ENCODE data around the gene RNF2. TPM values are rescaled to one million over a fixed set of nuclear protein-coding genes. Genes with fewer than 3 reads are reported as not detected.

RNF2 gene
- total and polyA plus RNA-seq, 7 experiments from 2014 or later: 14.9 to 35.5 (median 20.8) TPM

GRCh38 chr1:185015631-185016030 lies 29.7 kb upstream of the RNF2 start:
- no peak overlapping the region for H3K4me3 Mint-ChIP-seq
- H3K36me3 Mint-ChIP-seq: no peaks in the 10 kb centered on the region
- H3K9me3 ChIP-seq (ENCODE audit: control insufficient read depth in 2 of 3, low read length in 3 of 3): no peaks in the 10 kb centered on the region
- H3K9me3 Mint-ChIP-seq: no peaks in the 10 kb centered on the region
- DNase-seq (no peak), ATAC-seq (no peak)
- ChIA-PET CTCF (no interaction called here), POLR2A (interaction anchor here (0.6 kb wide), 1 partner anchor 654 kb away, joined by 3 read pairs; no protein-coding TSS in a partner anchor)
- no peaks in the 10 kb centered on the region for H3K36me3 ChIP-seq (ENCODE audit: control insufficient read depth in 2 of 3, insufficient read depth in 3 of 3, low read length in 3 of 3)
- peaks cover 0 to 19% (median 10%) of the 10 kb centered on the region in 5 donors for H3K27me3 Mint-ChIP-seq
- H3K27ac ChIP-seq (ENCODE audit: low read depth, low read length): no peak overlapping the region
- H3K4me1 ChIP-seq (ENCODE audit: control insufficient read depth in 2 of 2, insufficient read depth in 2 of 2, low read length in 2 of 2): no peaks in the 10 kb centered on the region
- intact Hi-C loops (cut with micrococcal nuclease): no loop called here
- H3K4me1 Mint-ChIP-seq: peaks cover 0 to 2% (median 0%) of the 10 kb centered on the region in 7 donors
- no peak overlapping the region for H3K27ac Mint-ChIP-seq
- no peak overlapping the region for H3K4me3 ChIP-seq (ENCODE audit: low read length)
- H3K27me3 ChIP-seq (ENCODE audit: control insufficient read depth in 2 of 2, insufficient read depth in 2 of 2, low read length in 2 of 2): no peaks in the 10 kb centered on the region

- Mint-ChIP-seq H3K4me1 (peaks cover 0 to 2% (median 0%) of the 10 kb centered on the region in 7 donors), H3K9me3 (no peaks in the 10 kb centered on the region), H3K4me3 (no peak overlapping the region), H3K36me3 (no peaks in the 10 kb centered on the region), H3K27me3 (peaks cover 0 to 18% (median 10%) of the 10 kb centered on the region in 5 donors), H3K27ac (no peak overlapping the region)
- no peak for ATAC-seq
- Histone ChIP-seq H3K27ac (ENCODE audit: low read depth, low read length) (no peak overlapping the region), H3K4me3 (ENCODE audit: low read length) (no peak overlapping the region), H3K9me3 (ENCODE audit: control insufficient read depth in 2 of 3, low read length in 3 of 3) (no peaks in the 10 kb centered on the region), H3K27me3 (ENCODE audit: control insufficient read depth in 2 of 2, insufficient read depth in 2 of 2, low read length in 2 of 2) (no peaks in the 10 kb centered on the region), H3K36me3 (ENCODE audit: control insufficient read depth in 2 of 3, insufficient read depth in 3 of 3, low read length in 3 of 3) (no peaks in the 10 kb centered on the region), H3K4me1 (ENCODE audit: control insufficient read depth in 2 of 2, insufficient read depth in 2 of 2, low read length in 2 of 2) (no peaks in the 10 kb centered on the region)
- CTCF ChIA-PET: no interaction called here
- no peak for DNase-seq
- intact Hi-C loops (cut with micrococcal nuclease): no loop called here
- POLR2A ChIA-PET: no interaction called here
These were observed 28.5 kb upstream of the RNF2 start for GRCh38 chr1:185016880-185017279.

GRCh38 chr1:185017338-185017737 lies 28.0 kb upstream of the RNF2 start:
- no peaks in the 10 kb centered on the region for H3K9me3 Mint-ChIP-seq
- DNase-seq: no peak
- intact Hi-C loops (cut with micrococcal nuclease): no loop called here
- Histone ChIP-seq H3K27me3 (ENCODE audit: control insufficient read depth in 2 of 2, insufficient read depth in 2 of 2, low read length in 2 of 2) (no peaks in the 10 kb centered on the region), H3K4me1 (ENCODE audit: control insufficient read depth in 2 of 2, insufficient read depth in 2 of 2, low read length in 2 of 2) (no peaks in the 10 kb centered on the region), H3K4me3 (ENCODE audit: low read length) (no peak overlapping the region), H3K36me3 (ENCODE audit: control insufficient read depth in 2 of 3, insufficient read depth in 3 of 3, low read length in 3 of 3) (no peaks in the 10 kb centered on the region), H3K9me3 (ENCODE audit: control insufficient read depth in 2 of 3, low read length in 3 of 3) (no peaks in the 10 kb centered on the region), H3K27ac (ENCODE audit: low read depth, low read length) (no peak overlapping the region)
- ChIA-PET CTCF (interaction anchor here (1.0 kb wide), 1 partner anchor 212 kb away, joined by 3 read pairs; no protein-coding TSS in a partner anchor), POLR2A (no interaction called here)
- peak; percentile 52 for ATAC-seq
- H3K36me3 Mint-ChIP-seq: no peaks in the 10 kb centered on the region
- H3K27ac Mint-ChIP-seq: no peak overlapping the region
- H3K4me1 Mint-ChIP-seq: peaks cover 0 to 2% (median 0%) of the 10 kb centered on the region in 7 donors
- peaks cover 0 to 13% (median 5%) of the 10 kb centered on the region in 5 donors for H3K27me3 Mint-ChIP-seq
- no peak overlapping the region for H3K4me3 Mint-ChIP-seq

GRCh38 chr1:185017966-185018365 lies 27.4 kb upstream of the RNF2 start:
- H3K27ac Mint-ChIP-seq: no peak overlapping the region
- no peak overlapping the region for H3K4me3 Mint-ChIP-seq
- no peak for ATAC-seq
- no peaks in the 10 kb centered on the region for H3K36me3 Mint-ChIP-seq
- H3K27me3 ChIP-seq (ENCODE audit: control insufficient read depth in 2 of 2, insufficient read depth in 2 of 2, low read length in 2 of 2): no peaks in the 10 kb centered on the region
- intact Hi-C loops (cut with micrococcal nuclease): no loop called here
- no peaks in the 10 kb centered on the region for H3K4me1 ChIP-seq (ENCODE audit: control insufficient read depth in 2 of 2, insufficient read depth in 2 of 2, low read length in 2 of 2)
- CTCF ChIA-PET: interaction anchor here (0.6 to 1.0 kb wide), 2 partner anchors 158 to 213 kb away, joined by 3 to 4 read pairs; no protein-coding TSS in a partner anchor
- H3K4me3 ChIP-seq (ENCODE audit: low read length): no peak overlapping the region
- POLR2A ChIA-PET: no interaction called here
- H3K4me1 Mint-ChIP-seq: peaks cover 0 to 2% (median 0%) of the 10 kb centered on the region in 7 donors
- no peak overlapping the region for H3K27ac ChIP-seq (ENCODE audit: low read depth, low read length)
- peaks cover 0 to 9% (median 5%) of the 10 kb centered on the region in 5 donors for H3K27me3 Mint-ChIP-seq
- no peak for DNase-seq
- no peaks in the 10 kb centered on the region for H3K9me3 ChIP-seq (ENCODE audit: control insufficient read depth in 2 of 3, low read length in 3 of 3)
- no peaks in the 10 kb centered on the region for H3K9me3 Mint-ChIP-seq
- no peaks in the 10 kb centered on the region for H3K36me3 ChIP-seq (ENCODE audit: control insufficient read depth in 2 of 3, insufficient read depth in 3 of 3, low read length in 3 of 3)

GRCh38 chr1:185027252-185027882 lies 18.0 kb upstream of the RNF2 start:
- Histone ChIP-seq H3K4me3 (ENCODE audit: low read length) (no peak overlapping the region), H3K36me3 (ENCODE audit: control insufficient read depth in 2 of 3, insufficient read depth in 3 of 3, low read length in 3 of 3) (no peaks in the 10 kb centered on the region), H3K9me3 (ENCODE audit: control insufficient read depth in 2 of 3, low read length in 3 of 3) (peaks cover 0 to 6% (median 3%) of the 10 kb centered on the region in 3 experiments), H3K4me1 (ENCODE audit: control insufficient read depth in 2 of 2, insufficient read depth in 2 of 2, low read length in 2 of 2) (no peaks in the 10 kb centered on the region), H3K27ac (ENCODE audit: low read depth, low read length) (no peak overlapping the region), H3K27me3 (ENCODE audit: control insufficient read depth in 2 of 2, insufficient read depth in 2 of 2, low read length in 2 of 2) (no peaks in the 10 kb centered on the region)
- intact Hi-C loops (cut with micrococcal nuclease): no loop called here
- DNase-seq: no peak
- Mint-ChIP-seq H3K27me3 (peaks cover 12 to 26% (median 18%) of the 10 kb centered on the region in 5 donors), H3K36me3 (peaks cover 8 to 17% (median 10%) of the 10 kb centered on the region in 5 donors), H3K4me3 (no peak overlapping the region), H3K4me1 (no peaks in the 10 kb centered on the region), H3K9me3 (peaks cover 8 to 33% (median 17%) of the 10 kb centered on the region in 11 donors), H3K27ac (no peak overlapping the region)
- ATAC-seq: no peak
- CTCF ChIA-PET: no interaction called here
- POLR2A ChIA-PET: interaction anchor here (0.6 kb wide), 1 partner anchor 138 kb away, joined by 4 read pairs; no protein-coding TSS in a partner anchor

GRCh38 chr1:185033686-185034085 lies 11.7 kb upstream of the RNF2 start:
- H3K36me3 Mint-ChIP-seq: peaks cover 0 to 1% (median 0%) of the 10 kb centered on the region in 5 donors
- intact Hi-C loops (cut with micrococcal nuclease): no loop called here
- ChIA-PET CTCF (no interaction called here), POLR2A (no interaction called here)
- H3K9me3 Mint-ChIP-seq: peaks cover 0 to 5% (median 0%) of the 10 kb centered on the region in 11 donors
- Histone ChIP-seq H3K36me3 (ENCODE audit: control insufficient read depth in 2 of 3, insufficient read depth in 3 of 3, low read length in 3 of 3) (no peaks in the 10 kb centered on the region), H3K9me3 (ENCODE audit: control insufficient read depth in 2 of 3, low read length in 3 of 3) (no peaks in the 10 kb centered on the region), H3K4me3 (ENCODE audit: low read length) (no peak overlapping the region), H3K4me1 (ENCODE audit: control insufficient read depth in 2 of 2, insufficient read depth in 2 of 2, low read length in 2 of 2) (no peaks in the 10 kb centered on the region), H3K27me3 (ENCODE audit: control insufficient read depth in 2 of 2, insufficient read depth in 2 of 2, low read length in 2 of 2) (no peaks in the 10 kb centered on the region), H3K27ac (ENCODE audit: low read depth, low read length) (no peak overlapping the region)
- no peak for ATAC-seq
- DNase-seq: no peak
- H3K27me3 Mint-ChIP-seq: peaks cover 8 to 35% (median 12%) of the 10 kb centered on the region in 5 donors
- H3K4me3 Mint-ChIP-seq: no peak overlapping the region
- H3K27ac Mint-ChIP-seq: no peak overlapping the region
- H3K4me1 Mint-ChIP-seq: no peaks in the 10 kb centered on the region

- DNase-seq (no peak), ATAC-seq (no peak)
- ChIA-PET CTCF (no interaction called here), POLR2A (no interaction called here)
- no peaks in the 10 kb centered on the region for H3K36me3 Mint-ChIP-seq
- H3K27me3 Mint-ChIP-seq: peaks cover 0 to 34% (median 3%) of the 10 kb centered on the region in 5 donors
- H3K4me3 Mint-ChIP-seq: no peak overlapping the region
- intact Hi-C loops (cut with micrococcal nuclease): no loop called here
- no peaks in the 10 kb centered on the region for H3K4me1 Mint-ChIP-seq
- no peak overlapping the region for H3K27ac Mint-ChIP-seq
- H3K9me3 Mint-ChIP-seq: no peaks in the 10 kb centered on the region
- no peaks in the 10 kb centered on the region for H3K4me1 ChIP-seq (ENCODE audit: control insufficient read depth in 2 of 2, insufficient read depth in 2 of 2, low read length in 2 of 2)
- H3K36me3 ChIP-seq (ENCODE audit: control insufficient read depth in 2 of 3, insufficient read depth in 3 of 3, low read length in 3 of 3): no peaks in the 10 kb centered on the region
- H3K27me3 ChIP-seq (ENCODE audit: control insufficient read depth in 2 of 2, insufficient read depth in 2 of 2, low read length in 2 of 2): no peaks in the 10 kb centered on the region
- no peak overlapping the region for H3K27ac ChIP-seq (ENCODE audit: low read depth, low read length)
- H3K9me3 ChIP-seq (ENCODE audit: control insufficient read depth in 2 of 3, low read length in 3 of 3): no peaks in the 10 kb centered on the region
- H3K4me3 ChIP-seq (ENCODE audit: low read length): no peak overlapping the region
These were observed 10.1 kb upstream of the RNF2 start for GRCh38 chr1:185035258-185035657.

Measured in naive thymus-derived CD4-positive, alpha-beta T cell (primary cell).